ENCODE data around the gene PCDHB13.

- TF ChIP-seq CTCF (conservative IDR thresholded peaks at IDR 0.05; ENCODE audit: low read depth, low read length) (no peak), MAFK (IDR thresholded peaks at IDR 0.05; ENCODE audit: low read depth, low read length) (no peak), CHD1 (IDR thresholded peaks at IDR 0.05; ENCODE audit: low read depth, low read length) (no peak), POLR2A (IDR thresholded peaks at IDR 0.05; ENCODE audit: low read depth, low read length) (no peak), SMC3 (IDR thresholded peaks at IDR 0.05; ENCODE audit: low read depth, low read length) (no peak), RAD21 (IDR thresholded peaks at IDR 0.05; ENCODE audit: low read length) (no peak), USF2 (IDR thresholded peaks at IDR 0.05; ENCODE audit: low read depth, low read length) (no peak), MXI1 (IDR thresholded peaks at IDR 0.05; ENCODE audit: borderline replicate concordance, low read depth, low read length) (no peak), ELK1 (IDR thresholded peaks at IDR 0.05; ENCODE audit: borderline replicate concordance, low read depth, low read length) (no peak), RCOR1 (IDR thresholded peaks at IDR 0.05; ENCODE audit: insufficient replicate concordance, low read length) (no peak), NFE2L2 (IDR thresholded peaks at IDR 0.05; ENCODE audit: low read depth, low read length) (no peak), FOS (IDR thresholded peaks at IDR 0.05; ENCODE audit: low read depth, low read length) (no peak), CEBPB (IDR thresholded peaks at IDR 0.05; ENCODE audit: low read depth, low read length) (no peak), BHLHE40 (IDR thresholded peaks at IDR 0.05; ENCODE audit: low read depth, low read length) (no peak)
Observed at GRCh38 chr5:141196363-141196762, 17.4 kb upstream of the PCDHB13 start.
